Activated CD8-positive, alpha-beta T cell treated with anti-CD3 and anti-CD28 coated beads, Interleukin-2, amount 10 ng/mL, durations not matched to agents 7 days and 5 days (primary cell): ENCODE measurements around the gene TACC3. TPM values are rescaled to one million over a fixed set of nuclear protein-coding genes. Genes with fewer than 3 reads are reported as not detected.
"Not testable (repeated sequence)": the region's sequence is repeated elsewhere in the genome, so short reads cannot be mapped to it uniquely, and the experiment has no call there.

Experiments used
- ATAC-seq: fragments of 150-1000 bp; cut with Tn5 transposase; one replicate; pipeline ENCODE4 v1.10.0; 2021; ENCODE audit warnings: moderate library complexity
- CTCF ChIA-PET: fragments of 350-600 bp; sonication (Branson Sonifier 250); formaldehyde crosslinking; loops from one replicate; lab custom pipeline; 2021; ENCODE audit warnings: antibody characterized with exemption; lab: Charles Lee
- POLR2A ChIA-PET: fragments of 350-600 bp; sonication (Branson Sonifier 250); formaldehyde crosslinking; loops from one replicate; lab custom pipeline; 2021; ENCODE audit warnings: antibody characterized with exemption; lab: Charles Lee
- DNase-seq: peaks from one replicate; pipeline ENCODE4 v3.0.0-alpha.2; 2020
- H3K27ac Mint-ChIP-seq: one replicate; pipeline ENCODE4 v1.8.0; 2021; ENCODE audit warnings: mild to moderate bottlenecking, mixed read lengths
- H3K27me3 Mint-ChIP-seq: one replicate; pipeline ENCODE4 v1.8.0; 2021; ENCODE audit warnings: low read depth, mixed read lengths
- H3K36me3 Mint-ChIP-seq: one replicate; pipeline ENCODE4 v1.8.0; 2021; ENCODE audit warnings: low read depth, mixed read lengths
- H3K4me1 Mint-ChIP-seq: one replicate; pipeline ENCODE4 v1.8.0; 2021; ENCODE audit warnings: low read depth, mixed read lengths
- H3K4me3 Mint-ChIP-seq: one replicate; pipeline ENCODE4 v1.8.0; 2021; ENCODE audit warnings: mild to moderate bottlenecking, mixed read lengths
- H3K9me3 Mint-ChIP-seq: one replicate; pipeline ENCODE4 v1.8.0; 2022; ENCODE audit warnings: mixed read lengths; ENCODE audit not compliant: insufficient read depth
- total RNA-seq, 2 experiments: library from RNA; stranded (reverse); gene quantifications; one replicate each; pipeline ENCODE4 v1.2.3, GENCODE V29; 2021

Gene TACC3
- total RNA-seq, 2 experiments from 2014 or later, result 284 to 311 TPM

GRCh38 chr4:1684506-1685234 lies 36.7 kb upstream of the TACC3 start:
- peaks cover 12% of the 10 kb centered on the region for H3K4me1 Mint-ChIP-seq
- no peak overlapping the region for H3K4me3 Mint-ChIP-seq
- peaks cover 6% of the 10 kb centered on the region for H3K27me3 Mint-ChIP-seq
- ChIA-PET POLR2A (no interaction called here), CTCF (interaction anchor here (1.8 kb wide), 1 partner anchor 9 kb away, joined by 11 read pairs; no protein-coding TSS in a partner anchor)
- H3K27ac Mint-ChIP-seq, result no peak overlapping the region
- peaks cover 6% of the 10 kb centered on the region for H3K36me3 Mint-ChIP-seq
- no peak for ATAC-seq
- no peaks in the 10 kb centered on the region for H3K9me3 Mint-ChIP-seq
- DNase-seq, result peak; percentile 93

- CTCF ChIA-PET, result no interaction called here
- Mint-ChIP-seq H3K9me3 (no peaks in the 10 kb centered on the region), H3K27me3 (peaks cover 3% of the 10 kb centered on the region), H3K36me3 (peaks cover 10% of the 10 kb centered on the region), H3K27ac (no peak overlapping the region), H3K4me3 (no peak overlapping the region), H3K4me1 (peaks cover 12% of the 10 kb centered on the region)
- POLR2A ChIA-PET, result no interaction called here
- DNase-seq, result no peak
- ATAC-seq, result no peak
These were observed 35.8 kb upstream of the TACC3 start for GRCh38 chr4:1685235-1686150.

GRCh38 chr4:1686440-1687036 lies 34.8 kb upstream of the TACC3 start:
- Mint-ChIP-seq H3K27me3 (peaks cover 3% of the 10 kb centered on the region), H3K4me1 (peaks cover 12% of the 10 kb centered on the region), H3K4me3 (peak overlapping the region; percentile 23), H3K36me3 (peaks cover 19% of the 10 kb centered on the region), H3K9me3 (no peaks in the 10 kb centered on the region), H3K27ac (no peak overlapping the region)
- ATAC-seq (no peak), DNase-seq (no peak)
- ChIA-PET CTCF (no interaction called here), POLR2A (no interaction called here)

GRCh38 chr4:1690698-1691097 lies 30.6 kb upstream of the TACC3 start:
- ATAC-seq, result no peak

GRCh38 chr4:1691737-1692373 lies 29.5 kb upstream of the TACC3 start:
- CTCF ChIA-PET, result interaction anchor here (1.6 to 9.6 kb wide), 4 partner anchors 12 to 41 kb away, joined by 4 to 227 read pairs (median 68); partner anchors contain the start of genes TACC3 and TMEM129
- Mint-ChIP-seq H3K9me3 (no peaks in the 10 kb centered on the region), H3K27me3 (no peaks in the 10 kb centered on the region), H3K4me1 (peaks cover 10% of the 10 kb centered on the region), H3K4me3 (no peak overlapping the region), H3K27ac (no peak overlapping the region), H3K36me3 (peaks cover 59% of the 10 kb centered on the region)
- POLR2A ChIA-PET, result interaction anchor here (1.1 to 1.6 kb wide), 4 partner anchors 15 to 34 kb away, joined by 3 to 4 read pairs (median 4); partner anchors contain the start of genes SLBP, TACC3 and TMEM129
- no peak for DNase-seq
- no peak for ATAC-seq

More at GRCh38 chr4:1690698-1691097, 30.6 kb upstream of the TACC3 start:
- no peaks in the 10 kb centered on the region for H3K27me3 Mint-ChIP-seq
- H3K27ac Mint-ChIP-seq, result no peak overlapping the region
- no peak overlapping the region for H3K4me3 Mint-ChIP-seq
- H3K9me3 Mint-ChIP-seq, result no peaks in the 10 kb centered on the region
- ChIA-PET CTCF (interaction anchor here (0.9 to 9.6 kb wide), 3 partner anchors 35 to 55 kb away, joined by 3 to 227 read pairs (median 4); partner anchors contain the start of genes TACC3 and TMEM129), POLR2A (interaction anchor here (1.1 to 1.6 kb wide), 3 partner anchors 16 to 30 kb away, joined by 3 to 4 read pairs (median 4); partner anchors contain the start of genes SLBP, TACC3 and TMEM129)
- H3K36me3 Mint-ChIP-seq, result peaks cover 51% of the 10 kb centered on the region
- DNase-seq, result no peak
- H3K4me1 Mint-ChIP-seq, result peaks cover 10% of the 10 kb centered on the region

GRCh38 chr4:1693131-1693896 lies 28.0 kb upstream of the TACC3 start:
- POLR2A ChIA-PET, result interaction anchor here (0.9 to 2.6 kb wide), 6 partner anchors 12 to 31 kb away, joined by 4 to 17 read pairs (median 6); partner anchors contain the start of genes SLBP, TACC3 and TMEM129
- Mint-ChIP-seq H3K36me3 (peaks cover 66% of the 10 kb centered on the region), H3K9me3 (no peaks in the 10 kb centered on the region), H3K4me3 (no peak overlapping the region), H3K27me3 (no peaks in the 10 kb centered on the region), H3K27ac (peak overlapping the region; percentile 54), H3K4me1 (peaks cover 10% of the 10 kb centered on the region)
- CTCF ChIA-PET, result interaction anchor here (0.6 to 9.6 kb wide), 31 partner anchors 10 to 911 kb away, joined by 3 to 227 read pairs (median 4); partner anchors contain the start of genes FAM53A, SLBP, TACC3 and TMEM129
- peak; percentile 95 for ATAC-seq
- DNase-seq, result peak; percentile 84

GRCh38 chr4:1695913-1696312 lies 25.4 kb upstream of the TACC3 start:
- no peaks in the 10 kb centered on the region for H3K9me3 Mint-ChIP-seq
- ATAC-seq, result no peak
- no peak overlapping the region for H3K27ac Mint-ChIP-seq
- DNase-seq, result no peak
- peaks cover 10% of the 10 kb centered on the region for H3K4me1 Mint-ChIP-seq
- CTCF ChIA-PET, result interaction anchor here (9.6 kb wide), 1 partner anchor 29 kb away, joined by 227 read pairs; the partner anchor contains the start of genes TACC3 and TMEM129
- POLR2A ChIA-PET, result interaction anchor here (3.1 kb wide), 1 partner anchor 16 kb away, joined by 11 read pairs; the partner anchor contains the start of gene SLBP
- H3K36me3 Mint-ChIP-seq, result peaks cover 69% of the 10 kb centered on the region
- H3K4me3 Mint-ChIP-seq, result no peak overlapping the region
- H3K27me3 Mint-ChIP-seq, result no peaks in the 10 kb centered on the region

GRCh38 chr4:1701671-1702070 lies 19.6 kb upstream of the TACC3 start:
- not testable (repeated sequence) for H3K27me3 Mint-ChIP-seq, H3K9me3 Mint-ChIP-seq, H3K4me3 Mint-ChIP-seq, H3K27ac Mint-ChIP-seq, ATAC-seq, DNase-seq
- Mint-ChIP-seq H3K4me1 (peaks cover 37% of the 10 kb centered on the region), H3K36me3 (peaks cover 70% of the 10 kb centered on the region)
- ChIA-PET POLR2A (interaction anchor here (1.1 kb wide), 1 partner anchor 19 kb away, joined by 3 read pairs; the partner anchor contains the start of genes TACC3 and TMEM129), CTCF (interaction anchor here (0.9 to 10.0 kb wide), 3 partner anchors 9 to 25 kb away, joined by 3 to 131 read pairs (median 5); no protein-coding TSS in a partner anchor)

GRCh38 chr4:1703867-1704266 lies 17.5 kb upstream of the TACC3 start:
- ATAC-seq (no peak), DNase-seq (no peak)
- CTCF ChIA-PET, result interaction anchor here (1.3 to 10.0 kb wide), 3 partner anchors 11 to 26 kb away, joined by 4 to 131 read pairs (median 4); no protein-coding TSS in a partner anchor
- H3K4me3 Mint-ChIP-seq, result no peak overlapping the region
- H3K36me3 Mint-ChIP-seq, result peaks cover 71% of the 10 kb centered on the region
- H3K4me1 Mint-ChIP-seq, result peaks cover 50% of the 10 kb centered on the region
- peak overlapping the region; percentile 40 for H3K27ac Mint-ChIP-seq
- no peaks in the 10 kb centered on the region for H3K9me3 Mint-ChIP-seq
- POLR2A ChIA-PET, result interaction anchor here (1.3 kb wide), 1 partner anchor 8 kb away, joined by 7 read pairs; the partner anchor contains the start of gene SLBP
- no peaks in the 10 kb centered on the region for H3K27me3 Mint-ChIP-seq

GRCh38 chr4:1705732-1706131 lies 15.6 kb upstream of the TACC3 start:
- no peak for DNase-seq
- Mint-ChIP-seq H3K36me3 (peaks cover 74% of the 10 kb centered on the region), H3K9me3 (no peaks in the 10 kb centered on the region)

More at GRCh38 chr4:1705732-1706131, 15.6 kb upstream of the TACC3 start:
- ChIA-PET POLR2A (interaction anchor here (0.9 to 2.3 kb wide), 2 partner anchors 12 to 15 kb away, joined by 3 to 5 read pairs; partner anchors contain the start of genes TACC3 and TMEM129), CTCF (interaction anchor here (10.0 kb wide), 1 partner anchor 13 kb away, joined by 131 read pairs; no protein-coding TSS in a partner anchor)
- Mint-ChIP-seq H3K27me3 (no peaks in the 10 kb centered on the region), H3K4me3 (no peak overlapping the region), H3K4me1 (peaks cover 68% of the 10 kb centered on the region), H3K27ac (no peak overlapping the region)
- ATAC-seq, result no peak
